Fibroblast of lung (primary cell): ENCODE results near the gene KCNH1. TPM values are rescaled to one million over a fixed set of nuclear protein-coding genes. Genes with fewer than 3 reads are reported as not detected.

ENCODE experiments used
- DNase-seq, 2 donors: peaks; one replicate each; pipeline versions ENCODE4 v3.0.0 to v3.0.0-alpha.2; 2010; ENCODE audit warnings: low read depth in 2 of 2
- H2AFZ ChIP-seq: 2 replicates; pipeline ENCODE4 v1.5.1; 2012; ENCODE audit warnings: low read length, control low read depth, inconsistent platforms
- H3K27ac ChIP-seq: 2 replicates; pipeline ENCODE4 v1.5.1; 2011; ENCODE audit warnings: low read length, control low read depth; ENCODE audit not compliant: insufficient read depth
- H3K27me3 ChIP-seq: 2 replicates; pipeline ENCODE4 v1.5.1; 2011; ENCODE audit warnings: mild to moderate bottlenecking, low read length; ENCODE audit not compliant: control insufficient read depth, insufficient read depth
- H3K36me3 ChIP-seq: 2 replicates; pipeline ENCODE4 v1.5.1; 2011; ENCODE audit warnings: low read length; ENCODE audit not compliant: control insufficient read depth, insufficient read depth
- H3K4me1 ChIP-seq: 2 replicates; pipeline ENCODE4 v1.5.1; 2011; ENCODE audit warnings: low read length; ENCODE audit not compliant: control insufficient read depth, insufficient read depth; ENCODE audit errors: extremely low read depth
- H3K4me2 ChIP-seq: 2 replicates; pipeline ENCODE4 v1.5.1; 2011; ENCODE audit warnings: low read length, control low read depth; ENCODE audit not compliant: insufficient read depth; ENCODE audit errors: extremely low read depth
- H3K4me3 ChIP-seq, 4 experiments: fragments of 200-600 bp in 1 of 4; sonication (generic) in 1 of 4; replicated peaks in 1 of 4; 2 replicates each; pipeline ENCODE4 v1.5.1; 2011 to 2016; ENCODE audit warnings: low read length in 4 of 4, low read depth in 3 of 4, mild to moderate bottlenecking in 3 of 4, control low read depth in 2 of 4, inconsistent platforms in 1 of 4, mixed read lengths in 1 of 4; ENCODE audit not compliant: insufficient read depth in 1 of 4; ENCODE audit errors: control extremely low read depth in 1 of 4
- H3K79me2 ChIP-seq: 2 replicates; pipeline ENCODE4 v1.5.1; 2012; ENCODE audit warnings: mild to moderate bottlenecking, low read length, inconsistent platforms; ENCODE audit not compliant: control insufficient read depth, insufficient read depth
- H3K9ac ChIP-seq: 2 replicates; pipeline ENCODE4 v1.5.1; 2011; ENCODE audit warnings: mild to moderate bottlenecking, low read length, control low read depth; ENCODE audit not compliant: insufficient read depth
- H3K9me3 ChIP-seq: 2 replicates; pipeline ENCODE4 v1.5.1; 2012; ENCODE audit warnings: low read depth, low read length; ENCODE audit not compliant: control insufficient read depth, insufficient read depth
- H4K20me1 ChIP-seq: 2 replicates; pipeline ENCODE4 v1.5.1; 2011; ENCODE audit warnings: low read length; ENCODE audit not compliant: control insufficient read depth, insufficient read depth; ENCODE audit errors: extremely low read depth
- CTCF ChIP-seq, 2 donors: IDR thresholded peaks in 1 of 2; conservative IDR thresholded peaks in 1 of 2; 1 replicate in 1 of 2; 2 replicates in 1 of 2; pipeline ENCODE4 v1.5.1; 2011 to 2012; ENCODE audit warnings: low read length in 2 of 2, control low read depth in 1 of 2, inconsistent platforms in 1 of 2, low read depth in 1 of 2, mild to moderate bottlenecking in 1 of 2
- EZH2 ChIP-seq: IDR thresholded peaks from 2 replicates; pipeline ENCODE4 v1.5.1; 2012; ENCODE audit warnings: low read length, control low read depth, mild to moderate bottlenecking; ENCODE audit errors: missing control alignments
- polyA plus RNA-seq, 2 donors: library from polyadenylated mRNA; depleted of rRNA in 1 of 2; stranded (reverse) in 1 of 2; unstranded in 1 of 2; fragments of >200 nt; gene quantifications; 2 replicates each; pipeline ENCODE4 v1.2.1, GENCODE V29; 2011 to 2012; ENCODE audit warnings: missing spikeins in 1 of 2
- total RNA-seq: library from RNA; depleted of rRNA; stranded (reverse); fragments of >200 nt; gene quantifications from 2 replicates; pipeline ENCODE4 v1.2.1, GENCODE V29; 2014

KCNH1 gene
- total and polyA plus RNA-seq, 2 donors (not counting 1 experiment from before 2014, with no cell fraction given) = 0.17 to 1.5 TPM

- H3K4me2 ChIP-seq = no peak overlapping the region
- H3K79me2 ChIP-seq = no peaks in the 10 kb centered on the region
- no peaks in the 10 kb centered on the region for H3K36me3 ChIP-seq
- H3K27me3 ChIP-seq = no peaks in the 10 kb centered on the region
- TF ChIP-seq EZH2 = no peak
- no peaks in the 10 kb centered on the region for H4K20me1 ChIP-seq
- H3K9me3 ChIP-seq = no peaks in the 10 kb centered on the region
- no peak overlapping the region for H3K9ac ChIP-seq
- no peak overlapping the region for H3K27ac ChIP-seq
- no peak overlapping the region for H2AFZ ChIP-seq
- no peaks in the 10 kb centered on the region for H3K4me1 ChIP-seq
- DNase-seq = no peak
- no peak overlapping the region for H3K4me3 ChIP-seq
Measured at GRCh38 chr1:210641582-210641981, 492.4 kb downstream of the KCNH1 start.

GRCh38 chr1:210635108-210635507 is 498.8 kb downstream of the KCNH1 start:
- H3K4me2 ChIP-seq = no peak overlapping the region
- no peaks in the 10 kb centered on the region for H4K20me1 ChIP-seq
- no peak for TF ChIP-seq EZH2
- TF ChIP-seq CTCF (conservative IDR thresholded peaks at IDR 0.05 in 1 of 2, IDR thresholded peaks at IDR 0.05 in 1 of 2; ENCODE audit: low read depth in 1 of 2, low read length in 2 of 2) = no peak
- no peaks in the 10 kb centered on the region for H3K9me3 ChIP-seq
- DNase-seq = no peak
- no peak overlapping the region for H2AFZ ChIP-seq
- no peak overlapping the region for H3K9ac ChIP-seq
- no peaks in the 10 kb centered on the region for H3K79me2 ChIP-seq
- no peak overlapping the region for H3K4me3 ChIP-seq
- no peak overlapping the region for H3K27ac ChIP-seq
- no peaks in the 10 kb centered on the region for H3K36me3 ChIP-seq
- H3K27me3 ChIP-seq = no peaks in the 10 kb centered on the region
- H3K4me1 ChIP-seq = no peaks in the 10 kb centered on the region

- Histone ChIP-seq H2AFZ (no peak overlapping the region), H4K20me1 (no peaks in the 10 kb centered on the region), H3K27ac (no peak overlapping the region), H3K27me3 (no peaks in the 10 kb centered on the region), H3K4me2 (no peak overlapping the region), H3K9me3 (no peaks in the 10 kb centered on the region), H3K36me3 (no peaks in the 10 kb centered on the region), H3K4me3 (no peak overlapping the region), H3K79me2 (no peaks in the 10 kb centered on the region), H3K4me1 (no peaks in the 10 kb centered on the region), H3K9ac (no peak overlapping the region)
- TF ChIP-seq EZH2 (no peak), CTCF (conservative IDR thresholded peaks at IDR 0.05 in 1 of 2, IDR thresholded peaks at IDR 0.05 in 1 of 2; ENCODE audit: low read depth in 1 of 2, low read length in 2 of 2) (no peak)
- no peak for DNase-seq
Measured at GRCh38 chr1:210633636-210634035, 500.3 kb downstream of the KCNH1 start.
